Ovary (tissue), 9 donors: ENCODE data around the gene IGFL3. TPM values are rescaled to one million over a fixed set of nuclear protein-coding genes. Genes with fewer than 3 reads are reported as not detected.

Source experiments
- DNase-seq, 5 donors: peaks; one replicate each; pipeline ENCODE4 v3.0.0-alpha.2; 2019 to 2020
- H3K27ac ChIP-seq, 2 donors: fragments of 200-600 bp; one replicate each; pipeline versions ENCODE4 v1.5.1 to v1.8.0; 2019 to 2022
- H3K27me3 ChIP-seq: fragments of 200-600 bp; one replicate; pipeline ENCODE4 v1.8.0; 2022
- H3K36me3 ChIP-seq: fragments of 200-600 bp; sonication (generic); one replicate; pipeline ENCODE4 v1.5.1; 2019
- H3K4me1 ChIP-seq: one replicate; pipeline ENCODE4 v1.8.1; 2013; ENCODE audit warnings: mild to moderate bottlenecking, moderate library complexity; ENCODE audit not compliant: insufficient read depth
- H3K4me3 ChIP-seq: fragments of 200-600 bp; sonication (generic); one replicate; pipeline ENCODE4 v1.5.1; 2017
- H3K9me3 ChIP-seq, 2 donors: fragments of 200-600 bp in 1 of 2; sonication (generic) in 1 of 2; one replicate each; pipeline versions ENCODE4 v1.5.1 to v1.8.1; 2013 to 2019; ENCODE audit warnings: mild to moderate bottlenecking in 1 of 2, moderate library complexity in 1 of 2
- CTCF ChIP-seq, 3 donors: fragments of 450-650 bp in 2 of 3; fragments of 200-600 bp in 1 of 3; IDR thresholded peaks; one replicate each; pipeline versions ENCODE4 v1.5.1 to v1.8.0; 2016 to 2022; ENCODE audit warnings: antibody characterized with exemption in 3 of 3, mild to moderate bottlenecking in 1 of 3
- EP300 ChIP-seq: sonication (generic); formaldehyde crosslinking; IDR thresholded peaks from one replicate; pipeline ENCODE4 v1.6.1; 2017; ENCODE audit warnings: antibody characterized with exemption
- POLR2A ChIP-seq: fragments of 450-650 bp; IDR thresholded peaks from one replicate; pipeline ENCODE4 v1.6.1; 2017; ENCODE audit warnings: antibody characterized with exemption, mild to moderate bottlenecking, moderate library complexity
- WGBS, 3 donors: extraction: QIAGEN DNeasy Blood & Tissue Kit in 1 of 3; methylation state at CpG; one replicate each; pipeline versions ENCODE4 v1.1.5 to v1.1.7; 2013 to 2017; 5-methylcytosine and 5-hydroxymethylcytosine counted together
- intact Hi-C, 4 donors: fragments of 100-400 bp; cut with DNase I; formaldehyde crosslinking; loops; one replicate each; pipeline versions ENCODE4 v1.11.0 to v1.15.1; 2022 to 2023
- polyA plus RNA-seq, 2 donors: library from polyadenylated mRNA; stranded (reverse); fragments of 200-250 nt in 1 of 2; fragments of 350-450 nt in 1 of 2; fragmentation: Illumina TruSeq in 1 of 2; extraction: RNeasy Lipid Tissue Mini Kit (QIAGEN cat#74804) in 1 of 2; gene quantifications; one replicate each; pipeline ENCODE4 v1.2.3, GENCODE V29; 2013 to 2014
- total RNA-seq, 7 donors: library from RNA; depleted of rRNA in 2 of 7; stranded (reverse); fragments of >200 nt in 2 of 7; fragmentation: NEBNext Ultra II Directional in 3 of 7; extraction: Animal tissue kit (Norgen Biotek cat#: 25700) in 3 of 7; gene quantifications; one replicate each; pipeline versions ENCODE4 v1.1.0 to v1.2.4, GENCODE V29; 2016 to 2023
- donor health status: DM: no; HTN: no; CAD: no; lungs with moderate emphysema.
- donor health status: DM: no; HTN: no; CAD: no.
- donor health status: Bipolar disorder and iron deficiency.
- donor health status: DM: yes; HTN: yes; CAD: no.
- donor health status: DM: no; HTN: no; CAD: no.
- donor health status: DM: yes; HTN: yes; CAD: no.

The IGFL3 gene
- total and polyA plus RNA-seq, 9 donors, result not detected

GRCh38 chr19:46147166-46147740 is 22.8 kb upstream of the IGFL3 start:
- H3K27me3 ChIP-seq, result no peaks in the 10 kb centered on the region
- no peak for DNase-seq
- no peaks in the 10 kb centered on the region for H3K36me3 ChIP-seq
- no peak overlapping the region for H3K4me3 ChIP-seq
- intact Hi-C loops, result no loop called here
- no peaks in the 10 kb centered on the region for H3K4me1 ChIP-seq
- H3K27ac ChIP-seq, result no peak overlapping the region
- no peak for TF ChIP-seq POLR2A
- TF ChIP-seq EP300, result no peak
- no peak for TF ChIP-seq CTCF (IDR thresholded peaks at IDR 0.05)
- WGBS, 3 donors, result 52 to 71% (median 61%) methylated on average over 8 of the region's 8 CpGs
- H3K9me3 ChIP-seq, result no peaks in the 10 kb centered on the region

- Histone ChIP-seq H3K4me1 (no peaks in the 10 kb centered on the region), H3K4me3 (no peak overlapping the region), H3K27ac (no peak overlapping the region), H3K36me3 (no peaks in the 10 kb centered on the region), H3K27me3 (no peaks in the 10 kb centered on the region), H3K9me3 (no peaks in the 10 kb centered on the region)
- intact Hi-C loops, result no loop called here
- WGBS, 3 donors, result 71 to 78% (median 77%) methylated on average over 3 of the region's 3 CpGs
- no peak for DNase-seq
- TF ChIP-seq EP300 (no peak), POLR2A (no peak), CTCF (IDR thresholded peaks at IDR 0.05) (no peak)
Measured at GRCh38 chr19:46144756-46145155, 20.3 kb upstream of the IGFL3 start.

DNA sequence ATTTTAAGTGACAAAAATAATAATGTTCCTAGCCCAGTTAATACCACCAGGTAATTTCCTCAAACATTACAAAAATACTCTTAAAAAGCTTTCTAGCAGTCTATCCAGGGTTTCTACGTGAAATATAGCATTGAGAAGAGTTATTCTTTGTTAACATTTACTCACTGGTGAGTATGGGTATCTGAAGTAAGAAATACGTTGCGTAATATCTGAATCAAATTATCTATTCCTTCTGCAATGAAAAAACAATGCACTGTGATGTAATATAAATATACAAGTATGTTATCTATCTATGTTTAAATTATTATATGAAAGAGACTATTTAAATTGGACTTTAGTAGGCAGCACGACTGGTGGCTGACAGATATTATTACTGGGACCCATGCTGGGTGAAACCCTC is 17.8 kb upstream of the IGFL3 start:
- intact Hi-C loops, result no loop called here
- H3K4me1 ChIP-seq, result no peaks in the 10 kb centered on the region
- H3K4me3 ChIP-seq, result no peak overlapping the region
- H3K36me3 ChIP-seq, result no peaks in the 10 kb centered on the region
- no peak for TF ChIP-seq EP300
- TF ChIP-seq CTCF (IDR thresholded peaks at IDR 0.05), result no peak
- 70 to 77% (median 70%) methylated on average over 4 of the region's 4 CpGs for WGBS, 3 donors
- H3K9me3 ChIP-seq, result no peaks in the 10 kb centered on the region
- DNase-seq, result no peak
- H3K27ac ChIP-seq, result no peak overlapping the region
- no peaks in the 10 kb centered on the region for H3K27me3 ChIP-seq

GRCh38 chr19:46141421-46141820 is 16.9 kb upstream of the IGFL3 start:
- DNase-seq, result no peak
- H3K4me1 ChIP-seq, result no peaks in the 10 kb centered on the region
- H3K27me3 ChIP-seq, result no peaks in the 10 kb centered on the region
- intact Hi-C loops, result no loop called here
- H3K9me3 ChIP-seq, result no peaks in the 10 kb centered on the region
- H3K36me3 ChIP-seq, result no peaks in the 10 kb centered on the region
- 68 to 90% (median 82%) methylated on average over 1 of the region's 1 CpG for WGBS, 3 donors
- H3K4me3 ChIP-seq, result no peak overlapping the region
- no peak for TF ChIP-seq EP300
- TF ChIP-seq CTCF (IDR thresholded peaks at IDR 0.05), result no peak
- TF ChIP-seq POLR2A, result no peak
- no peak overlapping the region for H3K27ac ChIP-seq
